ENCODE results near the gene GTF2B.

- no peak for TF ChIP-seq CTCF (IDR thresholded peaks at IDR 0.05; ENCODE audit: insufficient read depth, low read length, poor library complexity, severe bottlenecking)
- no peak for TF ChIP-seq EZH2phosphoT487 (conservative IDR thresholded peaks at IDR 0.05; ENCODE audit: low read length)
These were observed 9.5 kb upstream of the GTF2B start for GRCh38 chr1:88900883-88901282.

All from SU-DHL-6 (cell line).